ENCODE data around the gene BCAP31.
"Not testable (repeated sequence)": the region's sequence is repeated elsewhere in the genome, so short reads cannot be mapped to it uniquely, and the experiment has no call there.

The BCAP31 gene

GRCh38 chrX:153732401-153732800 is 8.2 kb upstream of the BCAP31 start:
- no peaks in the 10 kb centered on the region for H3K9me3 ChIP-seq (ENCODE audit: control insufficient read depth, low read length)
- no peaks in the 10 kb centered on the region for H3K27me3 ChIP-seq (ENCODE audit: control insufficient read depth, insufficient read depth, low read length, poor library complexity, severe bottlenecking)
- no peaks in the 10 kb centered on the region for H3K36me3 ChIP-seq (ENCODE audit: control insufficient read depth, insufficient read depth, low read length)
- 95 to 97% methylated on average over 14 of the region's 14 CpGs for WGBS, 2 experiments
- no peaks in the 10 kb centered on the region for H3K4me1 ChIP-seq (ENCODE audit: control insufficient read depth, insufficient read depth, low read length)
- no peak overlapping the region for H3K27ac ChIP-seq (ENCODE audit: insufficient read depth, low read depth, low read length, poor library complexity, severe bottlenecking)
- no peak overlapping the region for H3K4me3 ChIP-seq (ENCODE audit: insufficient read depth, low read depth, low read length)

DNA sequence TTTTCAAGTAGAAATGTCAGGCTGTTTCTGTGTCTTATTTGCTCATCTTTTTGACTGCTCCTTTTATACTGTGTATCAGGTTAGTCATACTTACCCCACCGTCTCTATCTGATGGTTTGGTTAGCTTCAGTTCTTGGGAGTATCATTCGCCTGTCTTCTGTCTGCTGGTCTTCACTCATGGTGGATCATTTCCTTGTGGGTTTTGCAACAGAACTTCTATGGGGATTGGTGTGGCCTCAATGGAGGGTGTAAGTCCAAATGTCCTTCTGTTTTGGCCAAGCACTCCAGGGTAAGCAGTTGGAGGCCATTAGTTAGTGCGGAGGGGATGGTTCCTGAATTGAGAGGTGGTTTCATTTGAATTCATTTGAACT is 7.6 kb upstream of the BCAP31 start:
- no peak overlapping the region for H3K27ac ChIP-seq (ENCODE audit: insufficient read depth, low read depth, low read length, poor library complexity, severe bottlenecking)
- H3K4me3 ChIP-seq (ENCODE audit: insufficient read depth, low read depth, low read length) = no peak overlapping the region
- WGBS, 2 experiments = 93 to 95% methylated on average over 3 of the region's 3 CpGs

DNA sequence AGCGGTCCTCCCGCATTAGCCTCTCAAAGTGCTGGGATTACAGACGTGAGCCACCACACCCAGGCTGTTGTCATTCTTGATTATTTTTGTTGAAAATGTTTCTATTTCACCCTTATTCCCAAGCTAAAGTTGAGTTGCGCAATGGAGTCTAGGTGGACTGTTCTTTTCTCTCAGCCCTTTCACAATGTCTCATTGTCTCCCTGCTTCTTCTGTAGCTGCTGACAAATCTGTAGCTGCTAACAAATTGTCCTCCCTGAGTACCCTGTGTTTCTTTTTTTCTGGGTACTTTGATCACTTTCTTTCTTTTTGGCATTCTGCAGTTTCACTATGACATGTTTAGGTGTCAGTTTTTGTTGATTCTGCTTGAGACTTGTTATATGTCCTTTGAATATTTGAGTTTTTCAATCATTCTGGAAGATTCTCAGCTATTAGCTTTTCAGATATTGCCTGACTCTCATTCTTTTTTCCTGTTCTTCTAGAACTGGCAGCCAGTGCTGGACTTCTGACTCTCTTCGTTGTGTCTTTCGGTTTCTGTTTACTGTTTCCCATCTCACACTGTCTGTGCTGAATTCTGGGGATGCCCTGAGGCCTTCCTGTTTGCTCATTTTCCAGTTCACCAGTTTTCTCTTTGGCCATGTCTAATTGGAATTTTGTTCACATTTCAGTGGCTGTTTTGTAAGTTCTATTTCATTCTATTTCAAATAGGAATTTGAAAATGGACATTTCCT is 7.1 kb upstream of the BCAP31 start:
- no peaks in the 10 kb centered on the region for H3K27me3 ChIP-seq (ENCODE audit: control insufficient read depth, insufficient read depth, low read length, poor library complexity, severe bottlenecking)
- 94% methylated on average over 5 to 6 of the region's 6 CpGs for WGBS, 2 experiments
- H3K4me1 ChIP-seq (ENCODE audit: control insufficient read depth, insufficient read depth, low read length) = peaks cover 3% of the 10 kb centered on the region
- no peak overlapping the region for H3K27ac ChIP-seq (ENCODE audit: insufficient read depth, low read depth, low read length, poor library complexity, severe bottlenecking)
- H3K36me3 ChIP-seq (ENCODE audit: control insufficient read depth, insufficient read depth, low read length) = no peaks in the 10 kb centered on the region
- H3K4me3 ChIP-seq (ENCODE audit: insufficient read depth, low read depth, low read length) = no peak overlapping the region
- H3K9me3 ChIP-seq (ENCODE audit: control insufficient read depth, low read length) = no peaks in the 10 kb centered on the region

More for the DNA sequence above, 7.6 kb upstream of the BCAP31 start:
- Histone ChIP-seq H3K4me1 (ENCODE audit: control insufficient read depth, insufficient read depth, low read length) (peaks cover 3% of the 10 kb centered on the region), H3K9me3 (ENCODE audit: control insufficient read depth, low read length) (no peaks in the 10 kb centered on the region), H3K27me3 (ENCODE audit: control insufficient read depth, insufficient read depth, low read length, poor library complexity, severe bottlenecking) (no peaks in the 10 kb centered on the region), H3K36me3 (ENCODE audit: control insufficient read depth, insufficient read depth, low read length) (no peaks in the 10 kb centered on the region)

DNA sequence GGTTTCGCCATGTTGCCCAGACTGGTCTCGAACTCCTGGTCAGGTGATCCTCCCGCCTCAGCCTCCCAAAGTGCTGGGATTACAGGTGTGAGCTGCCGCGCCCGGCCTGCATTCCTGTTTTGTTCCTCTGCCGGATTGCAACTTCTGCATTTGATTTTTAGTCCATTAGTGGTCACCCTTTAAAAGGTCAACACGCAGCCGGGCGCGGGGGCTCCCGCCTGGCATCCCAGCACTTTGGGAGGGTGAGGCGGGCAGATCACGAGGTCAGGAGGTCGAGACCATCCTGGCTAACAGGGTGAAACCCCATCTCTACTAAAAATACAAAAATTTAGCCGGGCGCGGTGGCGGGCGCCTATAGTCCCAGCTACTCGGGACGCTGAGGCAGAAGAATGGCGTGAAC is 5.9 kb upstream of the BCAP31 start:
- not testable (repeated sequence) for H3K27ac ChIP-seq (ENCODE audit: insufficient read depth, low read depth, low read length, poor library complexity, severe bottlenecking); H3K36me3 ChIP-seq (ENCODE audit: control insufficient read depth, insufficient read depth, low read length); H3K9me3 ChIP-seq (ENCODE audit: control insufficient read depth, low read length); H3K4me1 ChIP-seq (ENCODE audit: control insufficient read depth, insufficient read depth, low read length); H3K4me3 ChIP-seq (ENCODE audit: insufficient read depth, low read depth, low read length); H3K27me3 ChIP-seq (ENCODE audit: control insufficient read depth, insufficient read depth, low read length, poor library complexity, severe bottlenecking)
- WGBS, 2 experiments = 93 to 94% methylated on average over 23 of the region's 23 CpGs

GRCh38 chrX:153728951-153729631 is 4.9 kb upstream of the BCAP31 start:
- no peaks in the 10 kb centered on the region for H3K27me3 ChIP-seq (ENCODE audit: control insufficient read depth, insufficient read depth, low read length, poor library complexity, severe bottlenecking)
- no peaks in the 10 kb centered on the region for H3K9me3 ChIP-seq (ENCODE audit: control insufficient read depth, low read length)
- WGBS, 2 experiments = 96% methylated on average over 23 of the region's 23 CpGs
- H3K4me1 ChIP-seq (ENCODE audit: control insufficient read depth, insufficient read depth, low read length) = peaks cover 3% of the 10 kb centered on the region
- H3K4me3 ChIP-seq (ENCODE audit: insufficient read depth, low read depth, low read length) = no peak overlapping the region
- H3K27ac ChIP-seq (ENCODE audit: insufficient read depth, low read depth, low read length, poor library complexity, severe bottlenecking) = no peak overlapping the region
- H3K36me3 ChIP-seq (ENCODE audit: control insufficient read depth, insufficient read depth, low read length) = no peaks in the 10 kb centered on the region

GRCh38 chrX:153728095-153728494 is 3.9 kb upstream of the BCAP31 start:
- Histone ChIP-seq H3K4me1 (ENCODE audit: control insufficient read depth, insufficient read depth, low read length) (peaks cover 3% of the 10 kb centered on the region), H3K4me3 (ENCODE audit: insufficient read depth, low read depth, low read length) (no peak overlapping the region), H3K36me3 (ENCODE audit: control insufficient read depth, insufficient read depth, low read length) (no peaks in the 10 kb centered on the region), H3K27me3 (ENCODE audit: control insufficient read depth, insufficient read depth, low read length, poor library complexity, severe bottlenecking) (no peaks in the 10 kb centered on the region), H3K9me3 (ENCODE audit: control insufficient read depth, low read length) (no peaks in the 10 kb centered on the region), H3K27ac (ENCODE audit: insufficient read depth, low read depth, low read length, poor library complexity, severe bottlenecking) (no peak overlapping the region)
- WGBS, 2 experiments = 92 to 96% methylated on average over 6 of the region's 6 CpGs

DNA sequence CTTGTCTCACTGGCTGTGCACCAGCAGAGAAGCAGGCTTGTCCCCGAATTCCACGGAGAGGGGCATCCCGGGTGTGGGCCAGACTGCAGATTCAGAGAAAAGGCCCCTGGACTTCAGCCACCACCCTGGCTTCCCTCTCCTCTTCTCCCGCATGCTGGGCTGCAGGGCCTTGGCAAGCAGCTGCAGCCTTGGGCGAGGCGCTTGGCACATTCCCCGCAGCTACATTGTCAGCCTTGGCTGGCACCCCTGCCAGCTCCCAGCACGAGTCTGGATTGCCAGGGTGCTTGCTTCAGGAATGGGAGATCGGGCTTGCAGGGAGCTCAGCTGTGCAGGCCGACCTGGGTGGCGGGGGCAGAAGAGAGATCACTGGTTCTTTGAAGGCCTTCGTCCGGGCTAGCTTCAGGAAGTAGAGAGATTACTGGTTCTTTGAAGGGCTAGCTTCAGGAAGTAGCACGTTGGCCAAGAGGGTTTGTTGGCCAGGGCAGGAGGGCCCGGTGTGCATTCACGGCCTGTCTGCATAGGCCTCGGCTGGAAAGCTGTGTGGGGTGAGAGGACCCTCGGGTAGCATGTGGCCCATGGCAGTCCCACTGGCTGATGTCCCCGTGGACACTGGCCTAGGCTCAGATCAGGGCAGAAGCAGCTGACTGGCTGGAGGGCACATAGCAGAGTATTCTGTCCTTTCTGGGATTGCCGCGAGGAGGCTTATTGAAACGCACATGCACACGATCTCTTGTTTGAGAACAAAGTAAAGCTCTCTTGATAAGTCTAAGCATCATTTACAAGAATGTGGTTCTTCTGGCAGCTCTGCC is 3.1 kb upstream of the BCAP31 start:
- 79 to 81% methylated on average over 23 of the region's 23 CpGs for WGBS, 2 experiments
- H3K27me3 ChIP-seq (ENCODE audit: control insufficient read depth, insufficient read depth, low read length, poor library complexity, severe bottlenecking) = no peaks in the 10 kb centered on the region
- no peak overlapping the region for H3K27ac ChIP-seq (ENCODE audit: insufficient read depth, low read depth, low read length, poor library complexity, severe bottlenecking)
- no peak overlapping the region for H3K4me3 ChIP-seq (ENCODE audit: insufficient read depth, low read depth, low read length)
- no peaks in the 10 kb centered on the region for H3K9me3 ChIP-seq (ENCODE audit: control insufficient read depth, low read length)
- no peaks in the 10 kb centered on the region for H3K36me3 ChIP-seq (ENCODE audit: control insufficient read depth, insufficient read depth, low read length)
- peaks cover 9% of the 10 kb centered on the region for H3K4me1 ChIP-seq (ENCODE audit: control insufficient read depth, insufficient read depth, low read length)

- Histone ChIP-seq H3K9me3 (ENCODE audit: control insufficient read depth, low read length) (no peaks in the 10 kb centered on the region), H3K27me3 (ENCODE audit: control insufficient read depth, insufficient read depth, low read length, poor library complexity, severe bottlenecking) (no peaks in the 10 kb centered on the region), H3K4me3 (ENCODE audit: insufficient read depth, low read depth, low read length) (no peak overlapping the region), H3K36me3 (ENCODE audit: control insufficient read depth, insufficient read depth, low read length) (no peaks in the 10 kb centered on the region), H3K4me1 (ENCODE audit: control insufficient read depth, insufficient read depth, low read length) (peaks cover 9% of the 10 kb centered on the region), H3K27ac (ENCODE audit: insufficient read depth, low read depth, low read length, poor library complexity, severe bottlenecking) (no peak overlapping the region)
- WGBS, 2 experiments = 26 to 28% methylated on average over 35 of the region's 35 CpGs
Measured at GRCh38 chrX:153726286-153727122, 2.3 kb upstream of the BCAP31 start.

DNA sequence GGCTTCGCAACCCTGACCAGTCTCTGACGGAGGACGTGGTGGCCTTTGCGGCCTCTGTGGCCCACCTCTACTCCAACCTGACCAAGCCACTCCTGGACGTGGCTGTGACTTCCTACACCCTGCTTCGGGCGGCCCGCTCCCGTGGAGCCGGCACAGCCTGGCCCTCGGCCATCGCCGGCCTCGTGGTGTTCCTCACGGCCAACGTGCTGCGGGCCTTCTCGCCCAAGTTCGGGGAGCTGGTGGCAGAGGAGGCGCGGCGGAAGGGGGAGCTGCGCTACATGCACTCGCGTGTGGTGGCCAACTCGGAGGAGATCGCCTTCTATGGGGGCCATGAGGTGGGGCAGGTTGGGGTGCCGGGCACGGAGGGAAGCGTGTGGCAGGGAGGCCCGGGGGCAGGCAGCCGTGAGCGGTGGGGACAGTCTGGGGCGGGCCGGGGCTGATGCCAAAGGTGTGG is 1.7 kb upstream of the BCAP31 start:
- Histone ChIP-seq H3K4me1 (ENCODE audit: control insufficient read depth, insufficient read depth, low read length) (peaks cover 9% of the 10 kb centered on the region), H3K36me3 (ENCODE audit: control insufficient read depth, insufficient read depth, low read length) (no peaks in the 10 kb centered on the region), H3K27ac (ENCODE audit: insufficient read depth, low read depth, low read length, poor library complexity, severe bottlenecking) (no peak overlapping the region), H3K9me3 (ENCODE audit: control insufficient read depth, low read length) (no peaks in the 10 kb centered on the region), H3K4me3 (ENCODE audit: insufficient read depth, low read depth, low read length) (no peak overlapping the region), H3K27me3 (ENCODE audit: control insufficient read depth, insufficient read depth, low read length, poor library complexity, severe bottlenecking) (no peaks in the 10 kb centered on the region)
- WGBS, 2 experiments = 92 to 94% methylated on average over 35 of the region's 35 CpGs
